ENCODE results near the gene GALNT10. TPM values are rescaled to one million over a fixed set of nuclear protein-coding genes. Genes with fewer than 3 reads are reported as not detected.

Gene GALNT10
- total RNA-seq, 1 donor from 2014 or later, result 93.8 TPM

DNA sequence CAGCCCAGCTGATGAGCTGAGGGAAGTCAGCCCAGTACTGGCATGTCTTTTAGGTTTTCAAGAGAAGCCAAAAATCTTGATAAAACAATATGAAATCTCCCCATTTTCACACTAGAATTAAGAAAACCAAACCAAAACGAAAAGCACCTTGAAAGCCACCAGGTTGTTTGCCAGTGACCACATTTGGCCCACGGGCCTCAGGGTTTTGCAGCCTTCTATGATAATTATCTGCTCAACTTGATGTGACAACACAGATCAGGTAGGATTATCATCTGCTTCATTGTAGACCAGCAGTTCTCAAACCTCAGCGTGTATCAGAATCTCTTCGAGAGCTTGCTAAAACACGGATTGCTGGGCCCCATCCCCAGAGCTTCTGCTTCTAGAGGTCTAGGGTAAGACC is 101.4 kb downstream of the GALNT10 start:
- H3K9me3 ChIP-seq, result no peaks in the 10 kb centered on the region
- H3K4me3 ChIP-seq, result no peak overlapping the region
- H3K4me1 ChIP-seq, result peaks cover 30% of the 10 kb centered on the region
- no peak for ATAC-seq
- intact Hi-C loops (cut with DNase I), result no loop called here
- H3K27ac ChIP-seq, result no peak overlapping the region
- H3K27me3 ChIP-seq, result no peaks in the 10 kb centered on the region
- TF ChIP-seq, protein P1, sequence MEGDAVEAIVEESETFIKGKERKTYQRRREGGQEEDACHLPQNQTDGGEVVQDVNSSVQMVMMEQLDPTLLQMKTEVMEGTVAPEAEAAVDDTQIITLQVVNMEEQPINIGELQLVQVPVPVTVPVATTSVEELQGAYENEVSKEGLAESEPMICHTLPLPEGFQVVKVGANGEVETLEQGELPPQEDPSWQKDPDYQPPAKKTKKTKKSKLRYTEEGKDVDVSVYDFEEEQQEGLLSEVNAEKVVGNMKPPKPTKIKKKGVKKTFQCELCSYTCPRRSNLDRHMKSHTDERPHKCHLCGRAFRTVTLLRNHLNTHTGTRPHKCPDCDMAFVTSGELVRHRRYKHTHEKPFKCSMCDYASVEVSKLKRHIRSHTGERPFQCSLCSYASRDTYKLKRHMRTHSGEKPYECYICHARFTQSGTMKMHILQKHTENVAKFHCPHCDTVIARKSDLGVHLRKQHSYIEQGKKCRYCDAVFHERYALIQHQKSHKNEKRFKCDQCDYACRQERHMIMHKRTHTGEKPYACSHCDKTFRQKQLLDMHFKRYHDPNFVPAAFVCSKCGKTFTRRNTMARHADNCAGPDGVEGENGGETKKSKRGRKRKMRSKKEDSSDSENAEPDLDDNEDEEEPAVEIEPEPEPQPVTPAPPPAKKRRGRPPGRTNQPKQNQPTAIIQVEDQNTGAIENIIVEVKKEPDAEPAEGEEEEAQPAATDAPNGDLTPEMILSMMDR (IDR thresholded peaks at IDR 0.05), result no peak
- DNase-seq, result no peak
- peaks cover 10% of the 10 kb centered on the region for H3K36me3 ChIP-seq

GRCh38 chr5:154293219-154293618 is 102.7 kb downstream of the GALNT10 start:
- DNase-seq (no peak), ATAC-seq (no peak)
- Histone ChIP-seq H3K27ac (no peak overlapping the region), H3K36me3 (peaks cover 15% of the 10 kb centered on the region), H3K4me1 (peaks cover 17% of the 10 kb centered on the region), H3K27me3 (no peaks in the 10 kb centered on the region), H3K4me3 (no peak overlapping the region), H3K9me3 (no peaks in the 10 kb centered on the region)
- TF ChIP-seq, protein P1 (IDR thresholded peaks at IDR 0.05), result no peak
- intact Hi-C loops (cut with DNase I), result no loop called here

DNA sequence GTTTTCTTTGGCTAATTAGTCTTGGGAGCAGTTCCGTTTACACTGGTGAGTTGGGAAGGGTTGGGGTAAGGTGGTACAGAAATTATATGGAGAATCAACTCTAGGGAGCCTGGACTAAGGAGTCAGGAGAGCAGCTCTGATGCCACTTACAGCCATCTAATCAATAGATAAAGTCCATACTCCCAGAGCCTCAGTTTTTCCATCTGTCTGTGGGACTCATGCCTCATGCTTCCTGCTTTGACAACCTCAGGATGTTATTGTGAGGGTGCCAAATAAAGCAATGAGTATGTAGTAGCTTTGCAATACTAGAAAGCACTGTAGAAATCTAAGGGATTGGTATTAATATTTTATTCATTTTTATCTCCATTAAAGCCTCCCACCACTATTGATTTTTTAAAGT is 105.0 kb downstream of the GALNT10 start:
- no peaks in the 10 kb centered on the region for H3K27me3 ChIP-seq
- TF ChIP-seq, protein P1 (IDR thresholded peaks at IDR 0.05), result no peak
- no peaks in the 10 kb centered on the region for H3K4me1 ChIP-seq
- intact Hi-C loops (cut with DNase I), result no loop called here
- DNase-seq (no peak), ATAC-seq (no peak)
- no peak overlapping the region for H3K4me3 ChIP-seq
- no peaks in the 10 kb centered on the region for H3K9me3 ChIP-seq
- no peak overlapping the region for H3K27ac ChIP-seq
- peaks cover 34% of the 10 kb centered on the region for H3K36me3 ChIP-seq

GRCh38 chr5:154296525-154297159 is 106.1 kb downstream of the GALNT10 start:
- no peaks in the 10 kb centered on the region for H3K4me1 ChIP-seq
- no peak overlapping the region for H3K27ac ChIP-seq
- H3K9me3 ChIP-seq, result no peaks in the 10 kb centered on the region
- peak; percentile 80 for ATAC-seq
- peaks cover 36% of the 10 kb centered on the region for H3K36me3 ChIP-seq
- intact Hi-C loops (cut with DNase I), result no loop called here
- no peak for DNase-seq
- TF ChIP-seq, protein P1 (IDR thresholded peaks at IDR 0.05), result no peak
- H3K4me3 ChIP-seq, result no peak overlapping the region
- H3K27me3 ChIP-seq, result no peaks in the 10 kb centered on the region

DNA sequence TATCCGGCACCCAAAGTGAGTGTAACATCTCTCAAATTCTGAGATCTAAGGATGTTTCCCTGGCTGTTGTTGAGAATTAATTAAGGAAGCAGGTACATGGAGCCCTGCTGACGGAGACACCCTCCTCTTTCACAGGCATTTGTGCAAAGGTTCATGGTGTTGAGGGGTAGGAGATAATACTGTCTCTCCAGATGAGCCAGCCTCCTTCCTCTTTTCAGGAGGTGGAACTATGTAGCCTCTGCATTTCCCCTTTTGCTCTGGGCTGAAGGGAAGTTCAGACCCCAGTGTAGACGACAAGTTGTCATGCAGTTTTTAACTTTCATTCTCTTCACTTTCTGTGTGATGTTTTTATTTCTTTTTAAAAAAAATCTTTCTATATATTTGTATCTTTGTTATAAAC is 107.5 kb downstream of the GALNT10 start:
- ATAC-seq (peak; percentile 84), DNase-seq (no peak)
- Histone ChIP-seq H3K4me3 (no peak overlapping the region), H3K27me3 (no peaks in the 10 kb centered on the region), H3K9me3 (no peaks in the 10 kb centered on the region), H3K4me1 (no peaks in the 10 kb centered on the region), H3K27ac (no peak overlapping the region), H3K36me3 (peaks cover 42% of the 10 kb centered on the region)
- intact Hi-C loops (cut with DNase I), result no loop called here
- TF ChIP-seq, protein P1 (IDR thresholded peaks at IDR 0.05), result no peak

Data from upper lobe of right lung (tissue), 1 donor.